Right ventricle myocardium superior (tissue), 1 donor: Measurements from ENCODE around the gene TMEM117. TPM values are rescaled to one million over a fixed set of nuclear protein-coding genes. Genes with fewer than 3 reads are reported as not detected.
"Not testable (repeated sequence)": the region's sequence is repeated elsewhere in the genome, so short reads cannot be mapped to it uniquely, and the experiment has no call there.

ENCODE experiments used
- ATAC-seq: fragments of 200-7000 bp; cut with Tn5 transposase; one replicate; pipeline ENCODE4 v1.9.1; 2020; ENCODE audit warnings: mild to moderate bottlenecking; ENCODE audit not compliant: poor library complexity
- DNase-seq: peaks from one replicate; pipeline ENCODE4 v3.0.0-alpha.2; 2020
- intact Hi-C: fragments of 100-400 bp; cut with DNase I; formaldehyde crosslinking; loops from one replicate; pipeline ENCODE4 v1.11.2; 2022
- total RNA-seq: library from RNA; stranded (reverse); fragmentation: NEBNext Ultra II Directional; extraction: Animal tissue kit (Norgen Biotek cat#: 25700); gene quantifications from one replicate; pipeline ENCODE4 v1.2.1, GENCODE V29; 2021
- donor health status: DM: no; HTN: yes; CAD: no; lungs with severe emphysema.

Gene TMEM117
- total RNA-seq, 1 donor from 2014 or later = 5.8 TPM

DNA sequence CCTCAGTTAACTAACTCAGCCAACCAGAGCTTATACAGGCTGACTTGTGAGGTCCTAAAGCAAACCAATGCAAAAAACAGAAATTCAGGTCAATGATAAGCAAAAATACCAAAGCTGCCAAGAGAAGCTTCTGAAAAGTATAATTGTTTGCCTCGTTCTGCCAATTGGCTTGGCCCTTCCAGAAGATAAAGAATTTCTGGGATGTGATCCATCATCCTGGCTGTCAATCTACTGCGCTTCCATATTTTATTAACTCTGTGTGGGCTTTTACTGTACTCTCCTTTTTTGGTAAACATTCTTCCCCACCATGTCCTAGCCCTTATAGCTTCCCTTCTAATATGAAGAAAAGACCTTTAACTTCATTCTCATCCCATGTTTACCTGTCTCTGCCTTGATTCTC is 387.9 kb downstream of the TMEM117 start:
- DNase-seq (no peak), ATAC-seq (peak; percentile 86)
- intact Hi-C loops = no loop called here

GRCh38 chr12:44224399-44225148 is 388.7 kb downstream of the TMEM117 start:
- intact Hi-C loops = no loop called here
- ATAC-seq (peak; percentile 51), DNase-seq (no peak)

GRCh38 chr12:44225149-44225510 is 389.2 kb downstream of the TMEM117 start:
- ATAC-seq (no peak), DNase-seq (no peak)
- intact Hi-C loops = no loop called here

DNA sequence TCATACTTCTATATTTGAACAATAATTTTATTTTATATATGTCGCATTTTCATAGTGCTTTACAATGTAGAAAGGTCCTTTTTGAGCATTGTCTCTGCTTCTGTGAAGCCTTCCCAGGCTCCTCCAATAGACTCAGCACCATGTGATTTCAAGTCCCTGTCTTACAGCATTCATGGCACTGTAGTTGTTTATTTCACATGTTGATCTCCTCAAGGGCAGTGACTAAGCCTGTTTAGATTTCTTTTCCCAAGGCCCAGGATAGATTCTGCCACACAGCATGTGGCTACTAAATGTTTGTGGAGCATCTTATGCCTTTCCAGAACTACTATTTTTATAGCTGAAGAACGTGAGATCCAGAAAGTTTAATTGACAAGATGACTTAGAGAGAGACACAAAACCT is 391.7 kb downstream of the TMEM117 start:
- ATAC-seq = no peak
- intact Hi-C loops = no loop called here
- no peak for DNase-seq

DNA sequence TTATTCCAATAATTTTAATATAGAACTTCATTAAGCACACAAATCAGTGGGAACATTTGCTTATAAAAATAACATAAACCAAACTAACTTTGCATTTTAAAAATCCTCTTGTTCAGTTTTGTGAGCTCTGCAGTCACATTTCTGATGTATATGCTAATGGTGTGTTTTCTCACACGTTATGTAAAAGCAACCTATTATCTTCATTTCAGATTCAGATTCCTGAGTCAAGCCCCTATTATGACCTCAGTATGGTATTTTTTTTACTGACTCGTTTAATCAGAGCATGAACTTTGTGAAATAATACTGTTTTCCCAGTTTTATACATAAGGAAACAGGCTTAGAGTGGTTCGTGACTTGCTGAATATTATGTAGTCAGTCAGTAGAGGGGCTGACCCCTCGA is 394.0 kb downstream of the TMEM117 start:
- DNase-seq = no peak
- ATAC-seq = no peak
- intact Hi-C loops = no loop called here

GRCh38 chr12:44235674-44236073 is 399.8 kb downstream of the TMEM117 start:
- no peak for ATAC-seq
- intact Hi-C loops = no loop called here
- DNase-seq = no peak

GRCh38 chr12:44240186-44240585 is 404.3 kb downstream of the TMEM117 start:
- intact Hi-C loops = no loop called here
- DNase-seq = no peak
- ATAC-seq = no peak

- DNase-seq = no peak
- no peak for ATAC-seq
- intact Hi-C loops = no loop called here
Observed at GRCh38 chr12:44245932-44246331, 410.1 kb downstream of the TMEM117 start.

DNA sequence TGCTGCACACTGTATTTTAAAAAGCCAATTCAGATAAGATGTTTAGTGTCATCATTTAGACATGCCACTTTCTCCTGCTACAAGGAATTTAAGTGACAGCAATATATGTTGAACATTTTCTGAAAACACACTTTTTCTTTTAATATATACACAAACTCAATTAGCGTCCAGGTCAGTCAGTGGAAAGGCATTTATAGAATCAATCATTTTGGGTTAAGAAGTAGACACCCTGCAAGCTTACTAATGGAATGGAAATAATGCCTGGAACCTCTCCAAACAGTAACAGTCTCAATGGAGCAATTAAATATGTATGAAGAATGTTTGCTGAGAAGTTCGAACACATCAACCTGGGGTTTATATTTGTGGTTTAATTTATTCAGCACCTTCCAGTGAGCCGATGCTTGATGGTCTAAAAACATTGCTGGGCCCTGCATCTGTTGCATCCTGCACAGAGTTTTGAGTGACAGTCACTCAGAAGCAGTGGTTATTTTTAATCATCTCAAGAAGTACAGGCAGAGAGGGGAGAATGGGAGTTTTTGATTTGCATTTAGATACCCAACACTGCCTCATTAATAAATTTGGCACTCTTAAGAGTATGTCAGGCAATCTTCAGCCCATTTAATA is 410.7 kb downstream of the TMEM117 start:
- intact Hi-C loops = no loop called here
- no peak for ATAC-seq
- no peak for DNase-seq

GRCh38 chr12:44247588-44247987 is 411.7 kb downstream of the TMEM117 start:
- ATAC-seq = no peak
- intact Hi-C loops = no loop called here
- DNase-seq = no peak

GRCh38 chr12:44248436-44248835 is 412.6 kb downstream of the TMEM117 start:
- intact Hi-C loops = no loop called here
- DNase-seq (no peak), ATAC-seq (no peak)

- DNase-seq, intact Hi-C loops, ATAC-seq: not testable (repeated sequence)
Observed at GRCh38 chr12:44250440-44250839, 414.6 kb downstream of the TMEM117 start.

DNA sequence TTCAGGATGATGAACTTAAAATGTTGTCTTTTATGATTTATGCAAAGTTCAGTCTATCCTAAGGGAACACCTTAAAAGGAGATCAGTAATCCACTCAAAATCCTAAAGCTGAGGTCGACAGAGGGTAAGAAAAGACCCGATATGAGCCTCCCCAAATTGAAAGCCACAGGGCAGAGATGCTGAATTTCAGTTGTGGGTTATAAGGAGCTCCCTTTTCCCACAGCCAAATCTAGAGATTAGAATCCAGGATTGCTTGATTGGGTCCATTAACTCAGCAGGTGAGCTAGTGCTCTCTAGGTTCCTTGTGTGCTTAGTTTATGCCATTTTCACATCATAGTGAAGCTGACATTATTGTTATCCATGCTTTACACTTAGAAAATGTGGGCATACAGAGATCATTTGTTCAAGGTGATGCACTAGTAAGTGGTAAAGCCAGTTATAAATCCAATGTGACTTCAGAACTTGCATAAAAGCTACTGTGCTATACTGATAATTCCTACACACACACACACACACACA is 417.5 kb downstream of the TMEM117 start:
- DNase-seq (no peak), ATAC-seq (no peak)
- intact Hi-C loops = no loop called here

- intact Hi-C loops = no loop called here
- ATAC-seq (no peak), DNase-seq (no peak)
Observed at GRCh38 chr12:44258246-44258645, 422.4 kb downstream of the TMEM117 start.

- intact Hi-C loops = no loop called here
- DNase-seq (no peak), ATAC-seq (no peak)
Observed at GRCh38 chr12:44259890-44260289, 424.0 kb downstream of the TMEM117 start.

GRCh38 chr12:44260581-44260980 is 424.7 kb downstream of the TMEM117 start:
- DNase-seq (no peak), ATAC-seq (no peak)
- intact Hi-C loops = no loop called here

- intact Hi-C loops = no loop called here
- DNase-seq = no peak
- ATAC-seq = no peak
Observed at GRCh38 chr12:44285321-44285960, 449.6 kb downstream of the TMEM117 start.

DNA sequence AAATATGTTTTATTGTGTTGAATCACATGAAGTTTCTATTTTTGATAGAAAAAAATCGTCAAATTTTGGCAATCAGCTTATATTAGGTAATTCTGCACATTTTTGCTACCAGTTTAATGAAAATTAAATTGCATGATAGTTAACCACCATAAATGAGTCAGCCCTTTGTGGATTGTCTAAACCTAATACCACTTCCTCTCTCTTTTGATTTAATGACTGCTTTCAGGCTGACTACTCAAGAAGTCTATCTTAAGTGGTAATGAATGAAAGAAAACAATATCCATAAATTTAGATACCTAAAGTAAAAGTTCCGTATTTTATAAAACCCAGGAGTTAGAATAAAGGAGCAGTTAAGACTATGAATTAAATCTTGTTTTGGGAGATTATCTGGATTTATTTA is 450.5 kb downstream of the TMEM117 start:
- no peak for DNase-seq
- no peak for ATAC-seq
- intact Hi-C loops = no loop called here

DNA sequence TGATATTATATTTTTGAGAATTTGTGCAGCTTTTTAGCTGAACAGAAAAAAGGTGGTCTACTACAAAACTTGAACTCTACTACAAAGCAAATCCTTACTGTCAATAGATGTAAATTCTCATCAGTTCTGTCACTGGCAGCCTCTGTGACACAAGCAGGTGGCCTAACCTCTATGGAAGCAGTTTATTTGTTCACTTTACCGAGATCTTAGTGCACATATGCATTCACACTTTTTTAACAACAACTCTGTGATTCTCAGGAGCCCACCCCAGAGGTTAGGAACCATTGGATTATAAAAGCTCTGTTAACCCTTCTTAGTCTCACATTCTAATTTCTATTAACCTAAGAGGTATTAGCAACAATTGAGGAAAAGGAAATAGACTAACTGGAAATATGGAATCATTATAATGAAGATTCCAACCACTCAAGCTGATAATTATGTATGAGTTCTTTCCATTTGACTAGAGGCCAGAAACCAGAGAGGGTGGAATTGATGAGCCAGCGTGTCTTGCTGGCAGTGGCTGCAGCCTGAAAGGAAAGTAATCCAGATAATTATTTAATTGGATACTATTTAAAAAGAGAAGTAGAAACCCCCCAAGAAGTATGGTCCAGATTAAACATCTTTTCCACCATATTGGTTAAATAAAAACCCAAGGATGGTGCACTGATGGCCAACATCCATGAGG is 451.1 kb downstream of the TMEM117 start:
- intact Hi-C loops = no loop called here
- DNase-seq = no peak
- ATAC-seq = no peak
